GM19395 (cell line): ENCODE results near the gene RAB44.
"Not testable (repeated sequence)": the region's sequence is repeated elsewhere in the genome, so short reads cannot be mapped to it uniquely, and the experiment has no call there.

Source experiments
- ATAC-seq: cut with Tn5 transposase; IDR thresholded peaks from one replicate; pipeline ENCODE4 v1.9.1; 2021; ENCODE audit warnings: mild to moderate bottlenecking, moderate library complexity; ENCODE audit not compliant: unreplicated experiment

Gene RAB44

GRCh38 chr6:36697481-36697903, at the start of gene RAB44:
RAB44 (plus strand) TSS chr6:36697826; CDS start chr6:36704236, 6,410 bp downstream.
- ATAC-seq = no peak

GRCh38 chr6:36649086-36649485, 48.5 kb upstream of the RAB44 start:
- no peak for ATAC-seq

DNA sequence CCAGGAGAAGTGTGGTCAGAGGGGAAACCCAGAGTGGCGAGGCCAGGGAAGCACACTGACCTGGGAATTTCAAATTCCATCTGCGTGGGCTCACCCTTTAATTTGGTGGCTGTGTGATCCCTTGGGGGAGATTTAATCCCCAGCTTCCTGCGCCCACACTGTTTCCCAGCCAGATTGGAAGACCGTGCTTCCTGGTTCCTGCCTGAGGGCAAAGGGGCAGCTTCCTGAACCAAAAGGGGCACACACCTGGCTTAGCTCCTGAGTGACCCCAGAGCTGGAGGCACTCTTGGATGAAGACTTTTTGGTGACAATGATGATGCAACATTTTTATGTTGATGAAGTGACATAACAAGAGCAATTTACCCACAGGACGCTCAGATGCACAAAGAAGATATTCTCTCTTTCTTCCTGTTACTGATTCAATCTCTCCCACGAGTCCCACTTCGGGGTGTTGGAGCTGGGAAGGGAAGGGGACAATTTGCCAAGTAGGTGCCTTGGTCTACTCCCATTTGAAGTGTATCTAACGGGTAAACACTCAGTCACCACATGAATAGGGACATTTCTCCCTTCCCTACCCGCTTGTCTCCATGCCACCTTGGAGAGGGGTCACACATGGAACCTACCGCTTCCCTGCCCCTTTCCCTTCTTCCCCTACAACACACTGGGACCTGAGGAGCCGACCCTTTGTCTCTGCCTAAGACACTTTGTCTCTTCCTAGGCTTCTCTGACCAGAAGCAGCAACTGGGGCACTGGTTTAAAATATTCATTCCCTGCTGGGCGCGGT, 47.7 kb upstream of the RAB44 start:
- no peak for ATAC-seq

DNA sequence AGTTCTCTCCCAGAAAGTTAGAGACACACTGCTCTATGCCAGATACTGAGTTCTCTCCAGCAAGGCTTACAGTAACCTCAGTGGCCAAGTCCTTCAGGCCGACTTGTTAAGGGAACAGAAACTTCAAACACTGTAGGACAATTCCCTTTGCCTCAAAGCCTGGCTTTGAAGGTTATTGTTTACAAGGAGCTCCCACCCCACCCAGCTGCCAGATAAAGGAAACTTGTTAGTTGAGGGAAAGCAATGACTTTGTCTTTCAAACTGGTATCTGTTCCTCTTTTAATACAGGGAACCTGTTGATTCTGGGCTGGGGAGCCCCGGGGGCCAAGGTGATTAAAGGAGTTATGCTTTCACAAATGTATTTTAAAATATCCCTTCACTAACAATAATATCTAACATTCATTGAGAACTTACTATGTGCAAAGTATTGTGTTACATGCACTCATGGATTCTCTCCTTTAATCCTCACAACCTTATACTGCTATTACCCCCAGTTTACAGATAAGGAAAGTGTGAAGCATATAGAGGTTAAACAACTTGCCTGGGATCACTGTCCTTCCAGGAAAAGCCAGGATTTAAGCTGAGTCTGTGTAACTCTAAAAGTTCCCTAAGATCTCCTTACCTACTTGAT, 46.7 kb upstream of the RAB44 start:
- peak; percentile 79 for ATAC-seq

DNA sequence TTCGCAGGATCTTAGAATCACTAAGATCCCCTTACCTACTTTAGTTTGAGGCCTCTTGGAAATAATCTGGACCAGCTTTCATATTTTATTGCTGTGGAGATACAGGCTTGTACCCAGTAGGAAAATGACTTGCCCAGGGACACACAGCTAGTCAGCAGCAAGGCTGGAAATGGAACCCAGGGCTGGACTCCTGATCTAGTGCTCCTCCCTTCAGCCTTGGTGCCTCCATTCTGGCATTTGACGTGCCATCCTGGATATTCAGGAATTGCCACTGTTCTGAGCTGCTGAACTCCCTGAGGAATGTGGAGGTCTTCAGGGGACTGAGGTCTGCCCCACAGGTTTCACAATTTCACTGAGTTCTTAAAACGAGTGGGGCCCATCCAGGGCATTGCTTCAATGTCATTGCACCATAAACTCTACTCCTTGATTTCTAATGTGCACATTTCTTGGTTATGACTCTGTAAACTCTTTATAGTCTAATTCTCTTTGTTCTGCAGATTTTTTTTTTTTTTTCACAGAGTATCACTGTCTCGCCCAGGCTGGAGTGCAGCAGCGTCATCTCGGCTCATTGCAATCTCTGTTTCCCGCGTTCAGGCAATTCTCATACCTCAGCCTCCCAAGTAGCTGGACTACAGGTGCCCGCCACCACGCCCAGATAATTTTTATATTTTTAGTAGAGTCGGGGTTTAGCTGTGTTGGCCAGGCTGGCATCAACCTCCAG, 45.8 kb upstream of the RAB44 start:
- no peak for ATAC-seq

DNA sequence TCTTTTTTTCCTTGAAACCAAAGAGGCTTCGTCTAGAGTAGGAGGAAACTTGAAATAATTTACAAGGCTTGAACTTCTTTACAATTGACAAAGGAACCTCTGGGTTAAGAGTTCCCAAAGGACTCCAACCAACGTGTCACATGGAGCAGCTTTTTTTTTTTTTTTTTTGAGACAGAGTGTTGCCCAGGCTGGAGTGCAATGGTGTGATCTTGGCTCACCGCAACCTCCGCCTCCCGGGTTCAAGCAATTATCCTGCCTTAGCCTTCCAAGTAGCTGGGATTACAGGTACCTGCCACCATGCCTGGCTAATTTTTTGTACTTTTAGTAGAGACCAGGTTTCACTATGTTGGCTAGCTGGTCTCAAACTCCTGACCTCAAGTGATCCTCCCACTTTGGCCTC, 43.2 kb upstream of the RAB44 start:
- ATAC-seq = not testable (repeated sequence)

GRCh38 chr6:36655085-36655724, 42.4 kb upstream of the RAB44 start:
- no peak for ATAC-seq

DNA sequence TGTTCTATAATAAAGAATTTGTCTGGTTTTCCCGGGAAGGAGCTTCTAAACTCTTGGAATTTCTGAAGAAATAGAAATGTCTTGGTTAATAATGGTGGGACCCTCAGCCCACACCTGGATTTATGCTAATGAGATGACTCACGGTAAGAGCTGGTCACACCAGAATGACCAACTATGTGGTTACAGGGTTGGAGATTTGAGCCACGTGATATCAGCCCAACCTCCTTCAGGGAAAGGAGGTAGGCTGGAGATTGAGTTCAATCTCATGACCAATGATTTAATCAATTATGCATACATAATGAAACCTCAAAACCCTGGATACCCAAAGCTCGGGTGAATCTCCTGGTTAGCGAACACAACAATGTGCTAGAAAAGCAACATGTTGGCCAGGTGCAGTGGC, 41.2 kb upstream of the RAB44 start:
- ATAC-seq = no peak

GRCh38 chr6:36657271-36657670, 40.4 kb upstream of the RAB44 start:
- no peak for ATAC-seq

DNA sequence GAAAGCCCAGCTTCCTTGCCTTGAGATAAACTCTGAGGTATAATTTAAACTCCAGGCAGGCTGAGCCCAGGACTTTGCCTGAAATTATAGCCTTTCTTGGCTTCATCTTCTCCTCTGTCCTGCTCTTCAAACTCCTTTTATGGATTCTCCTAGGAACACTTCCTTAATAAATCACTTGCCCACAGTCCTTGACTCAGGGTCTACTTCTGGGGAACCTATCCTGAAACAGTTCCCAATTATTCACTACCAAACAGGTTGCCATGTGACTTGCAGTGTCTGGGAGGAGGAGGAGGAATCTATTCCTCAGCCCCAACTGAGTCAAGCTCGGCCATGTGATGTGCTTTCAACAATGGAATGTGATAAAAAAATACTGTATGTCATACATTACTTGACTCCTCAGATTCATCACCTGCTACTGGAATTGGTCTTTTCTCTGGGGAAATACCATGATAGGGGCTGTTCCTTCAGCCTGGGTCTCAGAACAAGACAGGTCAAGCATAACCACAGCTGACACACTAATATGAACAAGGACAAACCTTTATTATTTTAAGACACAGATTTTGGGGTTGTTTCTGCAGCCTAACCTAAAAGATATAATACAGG, 39.6 kb upstream of the RAB44 start:
- no peak for ATAC-seq

- ATAC-seq = no peak
These were observed 38.4 kb upstream of the RAB44 start for GRCh38 chr6:36659271-36659670.

- ATAC-seq = no peak
These were observed 36.7 kb upstream of the RAB44 start for GRCh38 chr6:36660771-36661471.

DNA sequence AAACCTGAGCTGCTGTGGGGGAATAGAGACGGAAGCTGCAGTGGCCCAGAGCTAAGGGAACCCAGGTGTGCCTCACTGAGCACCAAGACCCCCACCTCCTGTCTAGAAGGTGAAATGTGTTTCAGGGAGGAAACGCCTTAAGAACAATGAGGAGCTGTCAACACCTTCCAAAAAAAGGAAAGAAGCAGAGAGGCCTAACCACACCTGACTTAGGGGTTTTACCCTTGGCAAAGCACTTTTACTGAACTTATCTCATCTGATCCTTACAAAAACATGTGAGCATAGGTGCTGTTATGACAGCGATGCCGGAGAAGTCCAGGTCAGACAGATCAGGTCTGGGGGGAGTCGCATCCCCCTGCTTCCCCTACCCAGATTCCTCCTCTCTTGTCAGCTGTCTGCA, 35.2 kb upstream of the RAB44 start:
- ATAC-seq = no peak

GRCh38 chr6:36662827-36663256, 34.8 kb upstream of the RAB44 start:
- ATAC-seq = no peak

DNA sequence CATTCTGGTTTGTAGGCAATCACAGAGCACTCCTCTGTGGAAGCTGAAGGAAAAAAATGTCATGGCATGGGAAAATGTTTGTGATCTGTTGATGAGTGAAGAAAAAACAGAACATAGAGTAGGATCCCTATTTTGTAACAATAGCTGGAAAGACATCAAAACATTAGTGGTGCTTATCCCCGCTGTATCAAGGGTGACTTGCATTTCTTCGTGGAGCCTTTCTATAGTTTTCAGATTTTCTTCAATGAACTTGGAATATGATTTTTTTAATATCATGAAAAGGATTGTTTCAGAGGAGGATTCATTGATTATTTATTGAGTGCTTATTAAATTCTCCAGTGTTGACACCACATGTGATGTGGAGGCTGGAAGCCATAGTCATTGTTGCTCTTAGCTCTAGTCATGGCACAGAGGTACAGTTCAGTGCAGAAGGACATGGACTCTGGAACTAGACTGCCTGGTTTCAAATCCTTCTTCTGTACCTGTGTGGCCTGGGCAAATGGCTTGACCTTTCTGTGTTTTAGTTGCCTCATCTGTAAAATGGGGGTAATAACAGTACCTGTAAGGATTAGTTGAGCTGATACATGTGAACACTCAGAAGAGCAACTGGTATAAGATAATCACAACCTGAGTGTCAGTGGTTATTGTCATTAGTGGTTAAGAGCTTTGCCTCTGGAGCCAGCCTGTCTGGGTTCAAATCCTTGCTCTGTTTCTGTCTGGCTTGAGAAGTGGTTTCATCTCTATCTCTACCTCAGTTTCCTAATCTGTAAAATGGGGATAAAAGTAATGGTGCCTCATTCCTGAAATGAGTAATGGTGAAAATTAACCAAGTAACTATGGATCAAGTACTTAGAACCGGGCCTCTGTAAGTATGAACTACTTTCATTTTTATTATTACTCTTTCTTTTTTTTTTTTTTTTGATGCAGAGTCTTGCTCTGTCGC, 33.9 kb upstream of the RAB44 start:
- no peak for ATAC-seq

GRCh38 chr6:36665180-36665579, 32.4 kb upstream of the RAB44 start:
- no peak for ATAC-seq

DNA sequence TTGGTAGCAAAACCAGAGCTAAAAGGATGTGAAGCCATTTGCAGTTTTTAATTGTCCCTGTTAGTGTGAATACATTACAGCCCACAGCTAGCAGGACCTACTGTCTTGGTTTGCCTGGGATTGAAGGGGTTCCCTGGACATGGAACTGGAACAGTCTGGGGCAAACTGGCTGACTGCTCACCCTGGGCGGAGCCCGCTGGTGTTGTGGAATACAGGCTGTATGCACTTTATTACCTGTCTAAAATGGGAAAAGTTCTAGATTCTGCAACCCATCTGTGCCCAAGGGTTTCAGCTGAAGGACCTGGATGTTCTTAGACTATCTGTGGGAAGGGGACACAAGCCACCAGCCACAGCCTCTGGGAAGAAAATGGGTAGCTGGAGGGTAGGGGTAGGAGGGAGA, 31.3 kb upstream of the RAB44 start:
- ATAC-seq = no peak

DNA sequence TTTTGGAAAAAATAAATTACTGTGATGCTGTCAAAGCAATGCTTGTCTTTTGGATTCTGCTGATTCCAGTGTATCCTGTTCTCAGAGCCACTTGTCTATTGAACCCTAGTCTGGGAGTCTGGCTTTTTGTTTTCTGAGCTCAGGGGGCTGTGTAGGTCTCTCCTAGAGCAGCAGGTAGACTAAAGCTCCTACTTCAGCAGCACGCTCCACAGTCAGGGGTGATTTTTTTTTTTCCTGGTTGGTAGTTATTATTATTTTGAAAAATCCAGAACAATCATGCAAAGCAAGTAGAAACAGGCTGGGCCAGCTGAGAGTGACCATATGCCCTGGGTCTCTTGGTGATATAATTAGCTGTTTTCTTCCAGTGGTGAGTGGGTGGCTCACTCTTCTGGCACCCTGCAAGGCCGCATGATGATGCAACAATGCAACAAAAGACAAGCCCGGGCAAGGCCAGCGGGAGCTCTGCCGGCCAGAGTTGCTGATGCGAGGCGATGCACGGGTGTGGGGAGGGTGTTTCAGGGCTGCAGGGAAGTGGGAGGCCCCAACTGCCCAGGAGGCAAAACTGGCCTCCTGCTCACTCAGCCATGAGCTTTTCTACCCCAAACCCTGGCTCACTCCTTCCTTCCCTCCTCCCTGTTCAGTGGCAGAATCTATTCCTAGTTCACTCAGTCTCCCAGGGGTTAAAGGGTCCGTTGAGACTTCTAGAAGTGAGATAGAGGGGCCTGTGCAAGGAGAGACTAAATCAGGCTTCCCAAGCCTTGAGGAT, 30.6 kb upstream of the RAB44 start:
- peak; percentile 67 for ATAC-seq
